Muscle of leg (tissue), 11 donors: Measurements from ENCODE around the gene HOXB8. TPM values are rescaled to one million over a fixed set of nuclear protein-coding genes. Genes with fewer than 3 reads are reported as not detected.

Source experiments
- DNase-seq: peaks from one replicate; pipeline ENCODE4 v3.0.0; 2013
- H3K27ac ChIP-seq: one replicate; pipeline ENCODE4 v1.5.1; 2013; ENCODE audit warnings: mild to moderate bottlenecking, low read length, control low read depth
- H3K27me3 ChIP-seq: one replicate; pipeline ENCODE4 v1.6.1; 2013; ENCODE audit warnings: low read length; ENCODE audit not compliant: control insufficient read depth, insufficient read depth
- H3K36me3 ChIP-seq: one replicate; pipeline ENCODE4 v1.6.1; 2013; ENCODE audit warnings: low read length; ENCODE audit not compliant: control insufficient read depth, insufficient read depth
- H3K4me1 ChIP-seq: one replicate; pipeline ENCODE4 v1.6.1; 2013; ENCODE audit warnings: low read length; ENCODE audit not compliant: control insufficient read depth, insufficient read depth
- H3K4me3 ChIP-seq: one replicate; pipeline ENCODE4 v1.5.1; 2013; ENCODE audit warnings: low read length, control low read depth
- H3K9me3 ChIP-seq: replicated peaks from 2 replicates; pipeline ENCODE4 v1.6.1; 2013; ENCODE audit warnings: low read depth, low read length; ENCODE audit not compliant: control insufficient read depth
- WGBS: methylation state at CpG from one replicate; pipeline ENCODE4 v1.1.5; 2013; ENCODE audit warnings: missing lambda C conversion rate; ENCODE audit not compliant: insufficient coverage; 5-methylcytosine and 5-hydroxymethylcytosine counted together
- polyA plus RNA-seq, 8 donors: library from polyadenylated mRNA; unstranded; fragments of 120-200 nt; gene quantifications; one replicate each; pipeline versions ENCODE4 v1.2.1 to v1.2.3, GENCODE V29; 2013; ENCODE audit warnings: inconsistent platforms in 1 of 8, low replicate concordance in 1 of 8; ENCODE audit not compliant: insufficient read length in 8 of 8, insufficient read depth in 1 of 8
- total RNA-seq: library from RNA; stranded (reverse); fragments of 120-200 nt; gene quantifications from one replicate; pipeline ENCODE4 v1.2.4, GENCODE V29; 2013

Gene HOXB8
- total and polyA plus RNA-seq, 9 donors = 0.04 to 0.46 (median 0.29) TPM; not detected in 1

- H3K27ac ChIP-seq = no peak overlapping the region
- 50% methylated on average over 2 of the region's 17 CpGs for WGBS
- H3K4me3 ChIP-seq = no peak overlapping the region
- DNase-seq = no peak
- H3K9me3 ChIP-seq = no peaks in the 10 kb centered on the region
- H3K36me3 ChIP-seq = no peaks in the 10 kb centered on the region
- H3K27me3 ChIP-seq = peaks cover 100% of the 10 kb centered on the region
- peaks cover 24% of the 10 kb centered on the region for H3K4me1 ChIP-seq
Observed at GRCh38 chr17:48615963-48616716, 1.0 kb upstream of the HOXB8 start.

DNA sequence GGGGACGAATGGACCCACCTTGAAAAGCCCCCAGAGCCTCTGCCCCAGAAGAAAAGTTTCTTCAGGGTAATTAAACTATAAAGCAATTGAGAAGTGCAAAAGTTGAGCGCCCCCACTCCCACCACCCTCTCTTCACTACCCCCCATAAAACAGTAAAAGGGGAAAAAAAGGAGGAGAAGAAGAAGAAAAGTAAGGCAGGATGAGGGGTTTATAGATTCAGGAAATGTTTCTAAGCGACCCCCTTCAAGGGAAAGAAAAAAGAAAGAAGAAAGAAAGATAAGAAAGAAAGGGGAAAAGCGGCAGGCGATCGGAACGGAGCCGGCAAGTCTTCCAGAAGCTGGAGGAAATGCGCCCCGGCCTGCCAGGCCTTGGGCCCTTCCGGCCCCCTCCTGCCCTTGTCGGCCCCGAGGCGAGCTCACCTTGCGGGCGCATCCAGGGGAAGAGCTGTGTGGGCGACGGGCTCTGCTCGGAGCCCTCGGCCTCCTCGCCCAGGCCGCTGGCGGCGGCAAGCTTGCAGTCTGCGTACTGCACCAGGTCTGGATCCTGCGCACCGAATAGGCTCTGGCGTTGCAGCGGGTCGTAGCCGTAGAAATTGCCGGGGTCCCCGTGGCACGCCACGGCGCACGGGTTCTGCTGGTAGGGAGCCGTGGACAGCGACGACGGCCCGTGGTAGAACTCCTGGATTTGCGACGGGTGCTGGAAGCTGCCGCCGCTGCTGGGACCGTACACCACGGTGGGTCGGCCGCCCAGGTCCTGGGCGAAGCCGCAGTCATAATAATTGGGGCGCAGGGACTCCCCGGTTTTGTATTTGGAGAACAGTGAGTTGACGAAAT, 1.0 kb downstream of the HOXB8 start:
- Histone ChIP-seq H3K36me3 (no peaks in the 10 kb centered on the region), H3K9me3 (no peaks in the 10 kb centered on the region), H3K4me1 (peaks cover 36% of the 10 kb centered on the region), H3K27ac (no peak overlapping the region), H3K27me3 (peaks cover 100% of the 10 kb centered on the region), H3K4me3 (peak overlapping the region; percentile 13)
- WGBS = under 1% methylated on average over 52 of the region's 55 CpGs
- no peak for DNase-seq

DNA sequence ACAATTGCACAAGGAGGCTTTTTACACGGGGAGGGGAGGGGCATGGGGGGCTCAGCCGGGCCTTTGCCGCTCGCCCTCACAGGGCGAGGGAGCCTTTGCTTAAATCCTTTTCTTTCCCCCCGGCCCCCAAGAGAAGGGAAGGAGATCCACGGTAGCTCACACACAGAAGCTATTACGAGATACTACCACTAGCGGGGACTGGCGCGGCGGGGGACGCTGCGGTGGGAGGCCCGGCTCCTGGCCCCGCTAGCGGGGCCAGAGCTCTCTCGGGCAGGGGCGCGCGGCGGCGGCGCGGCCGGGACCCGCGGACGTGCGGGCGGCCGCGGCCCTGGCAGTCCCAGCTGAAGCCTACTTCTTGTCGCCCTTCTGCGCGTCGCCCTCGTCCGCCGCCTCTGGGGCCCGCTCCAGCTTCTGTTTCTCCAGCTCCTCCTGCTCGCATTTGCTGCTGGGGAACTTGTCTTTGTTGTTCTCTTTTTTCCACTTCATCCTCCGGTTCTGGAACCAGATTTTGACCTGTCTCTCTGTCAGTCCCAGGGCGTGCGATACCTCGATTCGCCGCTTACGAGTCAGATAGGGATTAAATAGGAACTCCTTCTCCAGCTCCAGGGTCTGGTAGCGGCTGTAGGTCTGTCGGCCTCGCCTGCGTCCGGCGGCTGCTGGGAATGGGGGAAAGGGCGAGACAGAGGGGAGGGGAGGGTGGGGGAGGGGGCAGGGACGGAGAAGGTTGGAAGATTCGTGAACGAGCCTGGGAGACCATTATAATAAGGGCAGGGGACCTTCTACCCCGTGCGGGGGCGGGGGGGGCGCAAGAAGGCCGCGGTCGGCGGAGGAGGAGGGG, 2.0 kb downstream of the HOXB8 start:
- Histone ChIP-seq H3K4me3 (peak overlapping the region; percentile 28), H3K27ac (peak overlapping the region; percentile 47), H3K27me3 (peaks cover 100% of the 10 kb centered on the region), H3K36me3 (no peaks in the 10 kb centered on the region), H3K9me3 (no peaks in the 10 kb centered on the region), H3K4me1 (peaks cover 34% of the 10 kb centered on the region)
- no peak for DNase-seq
- under 1% methylated on average over 58 of the region's 67 CpGs for WGBS

GRCh38 chr17:48612456-48612853, 2.6 kb downstream of the HOXB8 start:
- no peaks in the 10 kb centered on the region for H3K36me3 ChIP-seq
- H3K4me3 ChIP-seq = no peak overlapping the region
- 0% methylated on average over 5 of the region's 15 CpGs for WGBS
- H3K9me3 ChIP-seq = no peaks in the 10 kb centered on the region
- H3K27me3 ChIP-seq = peaks cover 100% of the 10 kb centered on the region
- no peak for DNase-seq
- H3K27ac ChIP-seq = peak overlapping the region; percentile 35
- peaks cover 31% of the 10 kb centered on the region for H3K4me1 ChIP-seq

DNA sequence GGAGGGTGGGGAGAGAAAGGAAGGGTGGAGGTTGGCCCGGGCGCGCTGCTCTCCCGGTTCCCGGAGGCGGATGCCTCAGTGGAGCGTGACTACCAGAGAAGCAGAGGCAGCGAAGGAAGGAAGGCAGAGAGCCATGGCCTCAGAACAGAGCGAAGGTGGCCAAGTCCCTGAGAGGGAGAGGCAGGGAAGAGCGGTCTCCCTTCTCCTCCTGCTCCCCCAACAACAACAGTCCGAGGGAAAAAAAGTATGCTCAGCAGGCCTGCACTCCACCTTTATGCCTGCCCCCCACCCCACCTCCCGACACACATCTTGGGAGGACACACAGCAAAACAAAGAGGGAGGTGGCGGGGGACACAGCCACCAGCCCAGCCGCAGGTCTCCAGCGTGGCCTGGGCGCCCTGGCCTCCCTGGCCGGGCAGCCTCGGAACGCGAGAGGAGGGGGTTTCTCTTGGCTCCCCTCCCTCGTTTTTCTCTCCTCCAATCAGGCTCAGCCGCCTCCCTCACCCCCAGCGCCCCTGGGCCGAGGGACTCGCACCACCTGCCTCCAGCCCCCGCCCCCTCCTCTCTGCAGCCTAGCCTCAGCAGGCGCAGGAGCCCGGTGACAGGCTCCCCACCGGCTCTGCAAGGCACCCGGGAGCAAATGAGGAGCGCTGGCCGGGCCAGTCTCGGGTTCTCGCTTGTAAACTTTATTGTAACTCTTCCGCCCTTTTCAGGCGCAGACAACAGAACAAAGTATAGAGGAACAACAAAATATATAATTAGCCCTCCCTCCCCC, 3.2 kb downstream of the HOXB8 start:
- no peaks in the 10 kb centered on the region for H3K9me3 ChIP-seq
- no peak for DNase-seq
- peaks cover 31% of the 10 kb centered on the region for H3K4me1 ChIP-seq

GRCh38 chr17:48611213-48611612, 3.9 kb downstream of the HOXB8 start:
- Histone ChIP-seq H3K4me3 (peak overlapping the region; percentile 63), H3K27me3 (peaks cover 100% of the 10 kb centered on the region), H3K4me1 (peaks cover 31% of the 10 kb centered on the region), H3K27ac (peak overlapping the region; percentile 60), H3K36me3 (no peaks in the 10 kb centered on the region), H3K9me3 (no peaks in the 10 kb centered on the region)
- no peak for DNase-seq
- WGBS = 3% methylated on average over 12 of the region's 22 CpGs

More for the DNA sequence above, 3.2 kb downstream of the HOXB8 start:
- peak overlapping the region; percentile 63 for H3K4me3 ChIP-seq
- no peaks in the 10 kb centered on the region for H3K36me3 ChIP-seq
- H3K27me3 ChIP-seq = peaks cover 100% of the 10 kb centered on the region
- 2% methylated on average over 28 of the region's 36 CpGs for WGBS
- peak overlapping the region; percentile 69 for H3K27ac ChIP-seq

GRCh38 chr17:48610282-48611211, 4.5 kb downstream of the HOXB8 start, which contains the start of gene HOXB7:
TSS of gene HOXB7 (minus strand) at chr17:48611017. CDS start at chr17:48610918, 99 bp downstream.
- Histone ChIP-seq H3K36me3 (no peaks in the 10 kb centered on the region), H3K27ac (peak within 1 kb of the TSS; percentile 69), H3K9me3 (no peaks in the 10 kb centered on the region), H3K4me3 (peak within 1 kb of the TSS; percentile 63), H3K4me1 (peaks cover 31% of the 10 kb centered on the region), H3K27me3 (peaks cover 100% of the 10 kb centered on the region)
- WGBS = under 1% methylated on average over 61 of the region's 79 CpGs
- DNase-seq = peak; percentile 55

DNA sequence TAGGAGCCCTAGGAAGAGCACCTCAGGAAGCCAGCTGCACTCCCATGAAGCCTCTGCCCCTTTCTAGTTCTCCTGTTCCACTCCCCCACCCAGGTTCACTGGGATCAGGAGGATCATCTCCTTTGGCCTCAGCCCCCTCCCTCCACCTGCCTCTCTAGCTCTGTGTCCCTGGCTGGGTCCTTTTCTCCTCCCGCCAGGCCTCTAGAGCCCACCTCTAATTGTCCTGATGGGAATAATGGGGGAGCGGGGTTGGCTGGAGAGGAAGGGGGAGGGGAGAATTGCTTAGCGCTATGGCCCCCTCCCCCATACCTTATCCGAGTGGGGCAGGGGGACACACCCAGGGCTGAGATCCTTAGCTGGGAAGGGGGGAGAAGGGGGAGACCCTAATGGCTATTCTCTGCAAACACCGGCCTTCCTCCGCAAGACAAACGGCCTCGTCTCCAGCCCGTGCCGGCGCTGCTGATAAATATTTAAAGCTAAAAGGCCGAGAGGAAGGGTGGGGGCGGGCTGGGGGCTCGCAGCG, 5.3 kb downstream of the HOXB8 start:
- Histone ChIP-seq H3K27ac (peak overlapping the region; percentile 60), H3K9me3 (no peaks in the 10 kb centered on the region), H3K27me3 (peaks cover 100% of the 10 kb centered on the region), H3K4me3 (peak overlapping the region; percentile 63), H3K4me1 (peaks cover 31% of the 10 kb centered on the region), H3K36me3 (no peaks in the 10 kb centered on the region)
- DNase-seq = no peak
- WGBS = 1% methylated on average over 11 of the region's 15 CpGs
